ENCODE results near the gene KRTAP21-3.

- TF ChIP-seq CTCF (IDR thresholded peaks at IDR 0.05) (no peak), POLR2A (IDR thresholded peaks at IDR 0.05) (no peak)
These were observed 38.0 kb downstream of the KRTAP21-3 start for GRCh38 chr21:30680586-30680985.

Measured in testis (tissue), 2 donors.